Motor neuron (in vitro differentiated cells): Measurements from ENCODE around the gene PDLIM7. TPM values are rescaled to one million over a fixed set of nuclear protein-coding genes. Genes with fewer than 3 reads are reported as not detected.

ENCODE experiments used
- ATAC-seq, 8 experiments: fragments of 200-7000 bp; cut with Tn5 transposase; replicated peaks in 6 of 8; 2 replicates each; pipeline ENCODE4 v1.8.0; 2021; ENCODE audit warnings: mild to moderate bottlenecking in 8 of 8, moderate library complexity in 8 of 8
- H3K27ac ChIP-seq, 2 donors: fragments of 250-450 bp; sonication (Bioruptor Pico); 2 replicates each; pipeline ENCODE4 v1.9.0; 2021; ENCODE audit warnings: antibody characterized with exemption in 2 of 2, mild to moderate bottlenecking in 2 of 2, moderate library complexity in 1 of 2
- H3K4me1 ChIP-seq, 2 donors: fragments of 250-450 bp; sonication (Bioruptor Pico); replicated peaks in 1 of 2; 2 replicates each; pipeline ENCODE4 v1.6.1; 2021; ENCODE audit warnings: antibody characterized with exemption in 2 of 2, mild to moderate bottlenecking in 2 of 2, moderate library complexity in 1 of 2
- H3K4me3 ChIP-seq, 5 donors: fragments of 250-450 bp; sonication (Bioruptor Pico); 2 replicates each; pipeline ENCODE4 v1.9.0; 2021; ENCODE audit warnings: antibody characterized with exemption in 5 of 5, mild to moderate bottlenecking in 5 of 5, moderate library complexity in 4 of 5
- WGBS, 10 experiments: fragments of 450-650 bp; shearing (Covaris generic); methylation state at CpG; one replicate each; pipeline ENCODE4 v1.0.0; 2022; 5-methylcytosine and 5-hydroxymethylcytosine counted together
- in situ Hi-C, 9 experiments: fragments of 400-800 bp; cut with MboI; loops; one replicate each; pipeline ENCODE4 v1.15.0; 2021; ENCODE audit warnings: low sequenced_read_pairs in 9 of 9, low pct_unique_long_range_greater_than_20kb in 2 of 9; ENCODE audit not compliant: unreplicated experiment in 9 of 9
- total RNA-seq, 8 experiments: library from RNA; unstranded; fragments of 300-600 nt; gene quantifications; 2 replicates each; pipeline versions ENCODE4 v1.2.3 to v1.2.4, GENCODE V29; 2022

PDLIM7 gene
- total RNA-seq, 8 experiments from 2014 or later, result 24.6 to 116 (median 54.3) TPM

DNA sequence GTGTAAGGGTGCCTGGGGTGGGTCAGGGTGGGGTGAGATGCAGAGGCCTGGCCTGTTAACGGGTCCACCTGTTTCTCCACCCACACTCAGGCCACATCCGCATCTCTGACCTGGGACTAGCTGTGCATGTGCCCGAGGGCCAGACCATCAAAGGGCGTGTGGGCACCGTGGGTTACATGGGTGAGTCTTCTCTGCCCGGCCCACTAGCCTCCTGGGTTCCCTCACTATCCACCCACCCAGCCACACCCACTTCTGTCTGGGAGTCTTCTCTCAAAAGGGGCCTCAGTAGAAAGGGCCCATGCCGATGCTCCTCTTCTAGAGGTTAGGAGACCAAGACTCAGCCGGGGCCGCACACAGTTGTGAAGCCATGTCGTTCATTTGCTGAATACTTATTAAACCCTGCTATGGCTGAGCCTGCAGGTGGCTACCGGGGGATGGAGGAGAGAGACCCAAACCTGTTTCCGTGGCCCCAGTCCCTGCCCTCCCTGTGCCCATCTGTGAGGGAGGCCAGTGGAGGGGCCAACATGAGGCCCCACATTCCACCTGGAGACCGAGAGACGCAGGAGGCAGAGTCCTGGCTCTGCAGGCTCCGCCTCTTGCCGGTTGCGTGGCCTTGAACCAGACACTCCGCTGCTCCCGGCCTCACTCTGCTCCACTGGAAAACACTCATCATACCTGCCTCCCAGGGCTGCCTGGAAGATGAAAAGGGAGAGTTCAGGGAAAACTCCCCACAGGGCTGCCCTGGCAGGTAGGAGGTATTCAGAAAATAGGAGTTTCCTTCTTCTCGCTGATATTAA, 62.3 kb downstream of the PDLIM7 start:
- in situ Hi-C loops, result no loop called here
- H3K4me1 ChIP-seq, result no peaks in the 10 kb centered on the region
- no peak for ATAC-seq
- H3K27ac ChIP-seq, result no peak overlapping the region
- 75 to 100% (median 93%) methylated on average over 1 to 11 of the region's 20 CpGs; no CpG with 5 or more reads in 3 of the 10 experiments for WGBS, 10 experiments
- no peak overlapping the region for H3K4me3 ChIP-seq

DNA sequence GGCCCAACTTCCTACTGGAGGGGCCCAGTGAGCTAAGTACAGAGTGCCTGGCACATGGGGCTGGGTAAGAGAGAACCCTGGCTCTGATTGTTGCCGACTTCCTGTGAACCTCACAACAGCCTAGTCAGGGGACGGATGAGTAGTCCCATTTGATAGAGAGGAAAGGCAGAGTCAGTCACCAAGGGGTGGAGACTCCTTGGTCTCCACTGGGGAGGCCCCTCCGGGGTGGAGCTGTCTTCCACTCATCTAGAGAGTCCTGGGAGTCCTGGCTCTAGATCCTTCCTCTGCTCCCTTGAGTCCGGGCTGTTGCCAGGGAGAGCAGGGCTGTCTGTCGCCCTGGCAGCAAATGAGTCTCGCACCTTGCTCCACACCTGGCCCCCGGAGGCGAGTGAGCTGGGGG, 63.0 kb downstream of the PDLIM7 start:
- Histone ChIP-seq H3K27ac (no peak overlapping the region), H3K4me1 (peaks cover 0 to 2% of the 10 kb centered on the region in 2 donors), H3K4me3 (no peak overlapping the region)
- in situ Hi-C loops, result no loop called here
- WGBS, 10 experiments, result 79 to 100% (median 89%) methylated on average over 1 to 5 of the region's 8 CpGs; no CpG with 5 or more reads in 5 of the 10 experiments
- ATAC-seq, result peak in 2 of 8 experiments; percentile 17 to 31

DNA sequence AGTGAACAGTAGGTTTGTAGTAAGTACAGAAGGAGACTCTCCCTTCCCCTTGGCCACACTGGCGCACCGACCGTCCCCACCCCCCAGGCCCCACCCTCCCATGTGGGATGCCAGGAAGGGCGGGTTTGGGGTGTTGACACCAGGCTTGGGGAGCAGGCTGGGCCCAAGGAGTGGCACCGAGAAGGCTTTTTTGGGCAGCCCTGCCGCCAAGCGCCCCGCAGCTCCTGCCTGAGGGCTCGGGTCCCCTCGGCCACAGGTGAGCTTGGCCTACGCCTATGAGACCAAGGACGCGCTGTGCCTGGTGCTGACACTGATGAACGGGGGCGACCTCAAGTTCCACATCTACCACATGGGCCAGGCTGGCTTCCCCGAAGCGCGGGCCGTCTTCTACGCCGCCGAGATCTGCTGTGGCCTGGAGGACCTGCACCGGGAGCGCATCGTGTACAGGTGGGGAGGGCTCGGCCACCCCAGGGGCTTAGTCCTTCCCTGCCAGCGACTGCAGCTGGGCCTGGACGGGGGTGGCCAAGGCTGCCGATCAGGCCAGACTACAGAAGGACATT, 63.7 kb downstream of the PDLIM7 start:
- Histone ChIP-seq H3K4me3 (no peak overlapping the region), H3K27ac (no peak overlapping the region), H3K4me1 (peaks cover 0 to 9% of the 10 kb centered on the region in 2 donors)
- in situ Hi-C loops, result no loop called here
- no peak for ATAC-seq
- WGBS, 10 experiments, result 64 to 97% (median 92%) methylated on average over 3 to 9 of the region's 29 CpGs; no CpG with 5 or more reads in 7 of the 10 experiments

Other genes with a start within 250 kb of the PDLIM7 start
- gene RAB24, start 193.9 kb downstream of the PDLIM7 start, total RNA-seq, result 10 to 100 TPM; 14.6 to 34.0 (median 23.8) TPM
- gene PRELID1, start 193.8 kb downstream of the PDLIM7 start, total RNA-seq, result 100 to 1,000 TPM in 3 of 8 experiments, 10 to 100 TPM in 5; 64.9 to 154 (median 93.2) TPM
- 10 to 100 TPM in 2 of 8 experiments, 1 to 10 TPM in 6; 2.4 to 34.1 (median 6.3) TPM for gene MXD3, start 185.7 kb downstream of the PDLIM7 start, total RNA-seq
- 100 to 1,000 TPM in 4 of 8 experiments, 10 to 100 TPM in 4; 48.3 to 219 (median 111) TPM for gene LMAN2, start 145.9 kb downstream of the PDLIM7 start, total RNA-seq
- gene RGS14, start 139.7 kb downstream of the PDLIM7 start, total RNA-seq, result 10 to 100 TPM in 1 of 8 experiments, 1 to 10 TPM in 7; 2.3 to 23.9 (median 4.7) TPM
- under 1 TPM in 6 of 8 experiments, not detected in 2; 0.05 to 0.94 (median 0.42) TPM for gene SLC34A1, start 113.2 kb downstream of the PDLIM7 start, total RNA-seq
- under 1 TPM in 1 of 8 experiments, not detected in 7; 0.92 TPM for gene PFN3, start 96.9 kb downstream of the PDLIM7 start, total RNA-seq
- 1 to 10 TPM; 1.0 to 6.5 (median 2.4) TPM for gene F12, start 88.0 kb downstream of the PDLIM7 start, total RNA-seq
- gene GRK6, start 70.9 kb downstream of the PDLIM7 start, total RNA-seq, result 10 to 100 TPM; 16.2 to 29.5 (median 21.5) TPM
- 1 to 10 TPM; 2.0 to 8.1 (median 3.8) TPM for gene PRR7, start 50.8 kb downstream of the PDLIM7 start, total RNA-seq
- gene DBN1, start 24.0 kb downstream of the PDLIM7 start, total RNA-seq, result 100 to 1,000 TPM in 6 of 8 experiments, 10 to 100 TPM in 2; 70.8 to 406 (median 136) TPM
- gene DOK3, start 12.2 kb upstream of the PDLIM7 start, total RNA-seq, result 1 to 10 TPM in 7 of 8 experiments, under 1 TPM in 1; 0.92 to 4.9 (median 2.4) TPM
- 100 to 1,000 TPM in 3 of 8 experiments, 10 to 100 TPM in 5; 72.7 to 158 (median 97.0) TPM for gene DDX41, start 19.4 kb upstream of the PDLIM7 start, total RNA-seq
- gene FAM193B, start 57.0 kb upstream of the PDLIM7 start, total RNA-seq, result 10 to 100 TPM; 29.0 to 71.4 (median 46.5) TPM
- gene TMED9, start 94.6 kb upstream of the PDLIM7 start, total RNA-seq, result 100 to 1,000 TPM in 2 of 8 experiments, 10 to 100 TPM in 6; 74.7 to 166 (median 94.9) TPM
- gene B4GALT7, start 102.5 kb upstream of the PDLIM7 start, total RNA-seq, result 10 to 100 TPM; 19.6 to 37.5 (median 25.4) TPM